Uterus (tissue), 2 donors: ENCODE data around the gene FXYD4.

Source experiments
- POLR2A ChIP-seq, 2 donors: fragments of 450-650 bp; IDR thresholded peaks; one replicate each; pipeline ENCODE4 v1.6.1; 2016; ENCODE audit warnings: antibody characterized with exemption in 2 of 2, mild to moderate bottlenecking in 1 of 2, moderate library complexity in 1 of 2
- TF ChIP-seq, protein P1 (sequence below), 4 experiments: fragments of 200-600 bp in 2 of 4; fragments of 450-650 bp in 2 of 4; sonication (generic) in 2 of 4; IDR thresholded peaks; one replicate each; pipeline ENCODE4 v1.5.1; 2016 to 2019; ENCODE audit warnings: antibody characterized with exemption in 4 of 4, mild to moderate bottlenecking in 2 of 4, moderate library complexity in 1 of 4

DNA sequence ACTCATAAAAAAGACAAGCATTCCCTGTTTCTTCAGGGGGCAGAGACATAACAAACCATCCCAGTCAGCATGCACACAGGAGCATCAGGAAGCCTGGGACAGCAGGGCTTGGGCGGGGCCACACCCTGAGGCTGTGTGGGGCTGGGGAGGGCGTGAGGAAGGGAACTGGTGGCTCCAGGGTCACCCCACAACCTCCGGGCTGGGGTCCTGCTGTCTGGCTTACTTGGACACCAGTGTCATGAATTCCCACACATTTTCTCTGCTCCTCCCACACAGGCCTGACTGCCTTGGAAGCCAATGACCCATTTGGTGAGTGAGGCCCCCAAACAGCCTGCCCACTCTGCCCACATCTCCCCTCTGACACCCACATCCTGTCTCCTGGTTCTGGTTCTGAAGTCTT, 2.8 kb downstream of the FXYD4 start:
- TF ChIP-seq, protein P1, sequence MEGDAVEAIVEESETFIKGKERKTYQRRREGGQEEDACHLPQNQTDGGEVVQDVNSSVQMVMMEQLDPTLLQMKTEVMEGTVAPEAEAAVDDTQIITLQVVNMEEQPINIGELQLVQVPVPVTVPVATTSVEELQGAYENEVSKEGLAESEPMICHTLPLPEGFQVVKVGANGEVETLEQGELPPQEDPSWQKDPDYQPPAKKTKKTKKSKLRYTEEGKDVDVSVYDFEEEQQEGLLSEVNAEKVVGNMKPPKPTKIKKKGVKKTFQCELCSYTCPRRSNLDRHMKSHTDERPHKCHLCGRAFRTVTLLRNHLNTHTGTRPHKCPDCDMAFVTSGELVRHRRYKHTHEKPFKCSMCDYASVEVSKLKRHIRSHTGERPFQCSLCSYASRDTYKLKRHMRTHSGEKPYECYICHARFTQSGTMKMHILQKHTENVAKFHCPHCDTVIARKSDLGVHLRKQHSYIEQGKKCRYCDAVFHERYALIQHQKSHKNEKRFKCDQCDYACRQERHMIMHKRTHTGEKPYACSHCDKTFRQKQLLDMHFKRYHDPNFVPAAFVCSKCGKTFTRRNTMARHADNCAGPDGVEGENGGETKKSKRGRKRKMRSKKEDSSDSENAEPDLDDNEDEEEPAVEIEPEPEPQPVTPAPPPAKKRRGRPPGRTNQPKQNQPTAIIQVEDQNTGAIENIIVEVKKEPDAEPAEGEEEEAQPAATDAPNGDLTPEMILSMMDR (IDR thresholded peaks at IDR 0.05) = no peak
- TF ChIP-seq POLR2A (IDR thresholded peaks at IDR 0.05) = no peak
